HG03066 (cell line): Measurements from ENCODE around the gene C17orf50.
A peak's percentile ranks its signal among the peaks of the same experiment; 100 is the strongest.

Experiments used
- ATAC-seq: cut with Tn5 transposase; IDR thresholded peaks from one replicate; pipeline ENCODE4 v1.9.1; 2021; ENCODE audit warnings: low read depth; ENCODE audit not compliant: unreplicated experiment

C17orf50 gene

DNA sequence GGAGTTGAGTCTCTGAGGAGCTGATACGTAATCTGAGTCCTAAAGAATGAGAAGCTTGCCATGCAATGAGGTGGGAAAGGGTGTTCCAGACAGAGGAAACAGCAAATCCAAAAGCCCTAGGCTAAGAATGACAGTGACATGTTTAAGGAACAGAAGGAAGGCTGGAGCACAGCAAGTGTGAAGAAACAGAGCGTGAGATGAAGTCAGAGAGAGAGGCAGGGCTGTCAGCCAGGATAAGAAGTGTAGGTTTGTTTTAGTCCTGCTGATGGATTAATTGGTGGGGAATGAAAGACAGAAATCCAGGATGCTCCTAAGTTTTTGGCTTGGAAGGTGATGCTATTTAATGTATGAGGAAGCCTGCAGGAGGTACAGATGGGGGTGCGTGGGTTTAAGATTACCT is 20.3 kb downstream of the C17orf50 start:
- no peak for ATAC-seq

DNA sequence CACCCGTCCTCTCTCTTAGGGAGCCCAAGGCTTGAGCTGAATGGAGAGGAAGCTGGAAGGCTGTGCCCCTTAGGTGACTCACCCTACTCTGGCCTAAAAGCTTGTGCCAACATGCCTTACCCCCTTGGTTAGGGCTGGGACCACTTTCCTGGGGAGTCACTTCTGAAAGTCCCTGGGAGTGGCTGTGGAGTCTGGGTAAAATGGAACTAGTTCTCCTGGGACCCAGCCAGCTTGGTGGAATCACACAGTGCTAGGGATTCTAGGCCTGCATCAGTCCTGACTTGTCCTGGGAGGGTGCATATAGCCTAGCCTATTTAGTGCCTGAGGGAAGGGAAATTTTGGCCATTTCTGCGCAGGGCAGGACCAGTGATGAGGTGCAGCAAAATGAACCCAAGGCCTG is 24.2 kb downstream of the C17orf50 start:
- ATAC-seq = no peak

DNA sequence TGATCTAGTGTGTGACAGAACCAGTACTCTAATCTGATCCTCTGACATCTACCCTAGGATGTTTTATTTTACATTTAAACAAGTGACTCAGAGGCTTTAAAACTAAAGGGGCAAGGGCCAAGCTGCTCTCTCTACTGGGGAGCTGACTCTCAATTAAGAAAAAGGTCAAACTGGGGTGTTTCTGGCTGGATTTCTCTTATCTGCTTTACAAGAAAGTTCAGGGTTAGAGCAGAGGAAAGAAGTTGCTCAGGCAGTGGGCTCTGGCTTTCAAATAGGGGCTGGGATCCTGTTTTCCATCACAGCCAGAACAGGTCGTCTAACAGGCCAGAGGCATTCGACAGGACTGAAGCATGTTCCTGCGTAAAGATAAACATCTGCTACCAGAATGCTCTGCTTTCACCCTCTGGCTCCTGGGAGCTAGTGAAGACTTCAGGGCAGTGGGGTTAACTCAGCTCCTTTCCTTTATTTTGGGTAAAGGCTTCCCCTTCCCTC is 26.3 kb downstream of the C17orf50 start:
- ATAC-seq = no peak

DNA sequence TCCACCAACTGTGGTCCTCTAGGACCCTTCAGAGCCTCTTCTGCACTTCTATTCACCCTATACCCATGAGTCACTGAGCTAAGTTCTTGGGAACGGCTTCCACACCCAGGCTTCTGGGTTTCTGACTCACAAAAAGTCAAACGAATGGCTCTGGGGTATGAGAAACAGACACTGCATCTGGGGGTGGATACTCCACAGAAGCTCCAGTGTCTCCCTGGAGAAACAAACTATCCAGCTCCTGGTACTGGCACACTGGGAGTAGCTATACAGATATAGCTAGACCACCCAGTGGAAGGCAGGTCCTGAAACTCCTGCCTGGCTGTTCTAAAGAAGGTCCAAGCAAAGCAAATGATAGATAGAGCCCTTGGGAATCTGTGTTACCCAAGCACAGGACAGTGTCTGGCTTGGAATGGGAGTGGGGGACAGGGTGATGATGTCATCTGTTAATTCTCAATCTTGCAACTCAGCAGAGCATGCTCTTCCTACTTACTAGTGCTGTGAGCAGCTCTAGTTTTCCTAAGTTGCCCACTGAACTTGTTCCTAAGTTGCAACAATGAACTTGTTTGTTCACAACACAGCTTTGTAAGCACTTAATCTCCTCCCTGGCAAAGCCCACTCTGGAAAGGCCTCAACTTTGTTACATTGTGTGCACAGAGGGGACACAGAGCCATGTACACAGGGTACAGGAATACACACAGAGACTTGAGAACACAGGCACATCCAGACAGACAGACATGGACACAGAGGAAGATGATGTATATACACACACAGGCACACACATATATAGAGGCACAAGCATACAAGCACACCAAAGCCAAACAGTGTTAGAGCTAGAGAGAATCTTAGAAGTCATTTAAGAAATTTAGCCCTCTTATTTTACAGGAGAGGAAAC is 28.0 kb downstream of the C17orf50 start:
- ATAC-seq = no peak

DNA sequence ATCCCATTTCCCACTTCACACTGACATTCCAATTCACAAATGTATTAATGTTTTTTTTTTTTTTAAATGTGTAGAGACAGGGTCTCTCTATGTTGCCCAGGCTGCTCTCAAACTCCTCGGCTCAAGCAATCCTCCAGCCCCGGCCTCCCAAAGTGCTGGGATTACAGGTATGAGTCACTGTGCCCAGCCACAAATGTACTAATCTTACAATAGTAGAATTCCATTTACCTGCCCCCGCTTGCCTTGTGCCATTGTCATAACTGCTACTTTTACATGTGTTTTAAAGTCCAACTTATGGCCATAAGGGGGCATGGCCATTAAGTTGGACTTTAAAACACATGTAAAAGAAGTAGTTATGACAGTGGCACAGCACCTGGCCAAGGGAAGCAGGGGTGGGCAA is 30.2 kb downstream of the C17orf50 start:
- no peak for ATAC-seq

DNA sequence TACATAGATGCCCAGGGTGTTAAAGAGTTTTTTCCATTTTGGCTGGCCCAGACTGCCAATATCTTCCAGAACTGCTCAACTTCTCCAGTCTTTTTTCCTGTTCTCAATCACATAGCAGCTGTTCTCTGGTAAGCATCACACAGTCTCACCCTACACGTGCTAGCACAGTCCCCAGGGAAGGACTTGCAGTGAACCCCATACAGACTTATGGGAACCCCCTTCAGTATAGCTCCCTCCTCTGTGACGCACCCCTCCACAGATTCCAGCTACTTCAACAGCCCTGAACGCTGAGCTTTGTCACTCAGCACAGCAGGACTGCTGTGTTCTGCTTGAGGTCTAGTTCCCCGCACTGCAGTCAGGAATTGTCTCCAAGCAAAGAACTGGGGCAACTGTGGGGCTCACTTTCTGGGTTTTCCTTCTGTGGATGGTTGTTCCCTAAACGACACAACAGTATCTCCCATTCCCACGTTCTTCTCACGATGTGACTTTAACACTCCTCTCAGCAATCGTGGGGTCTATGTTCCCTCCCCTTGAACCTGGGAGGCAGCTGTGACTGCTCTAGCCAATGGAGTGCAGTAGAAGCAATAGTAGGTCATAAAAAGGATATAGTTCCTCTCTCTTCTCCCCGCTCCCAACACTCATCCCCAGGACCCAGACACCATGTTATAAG is 31.1 kb downstream of the C17orf50 start:
- ATAC-seq = no peak

DNA sequence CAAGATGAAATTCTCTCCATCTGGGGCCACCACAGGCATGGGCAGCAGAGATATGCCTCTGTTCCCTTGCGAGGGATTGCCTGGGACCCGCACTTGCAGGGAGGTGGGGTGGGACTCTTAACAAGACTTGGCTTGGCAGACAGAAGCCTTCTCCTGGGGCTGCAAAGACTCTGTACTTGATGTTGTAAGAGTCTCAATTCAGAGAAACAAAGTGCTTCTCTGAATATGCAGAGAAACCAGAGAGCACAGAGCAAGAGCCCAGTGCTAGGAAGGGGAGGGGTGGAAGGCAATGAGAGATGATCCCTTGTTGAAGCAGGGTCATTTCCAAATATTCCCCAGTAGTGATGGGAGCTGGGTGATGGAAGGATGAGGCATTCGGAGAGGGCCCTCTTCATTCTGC is 32.6 kb downstream of the C17orf50 start:
- ATAC-seq = no peak

DNA sequence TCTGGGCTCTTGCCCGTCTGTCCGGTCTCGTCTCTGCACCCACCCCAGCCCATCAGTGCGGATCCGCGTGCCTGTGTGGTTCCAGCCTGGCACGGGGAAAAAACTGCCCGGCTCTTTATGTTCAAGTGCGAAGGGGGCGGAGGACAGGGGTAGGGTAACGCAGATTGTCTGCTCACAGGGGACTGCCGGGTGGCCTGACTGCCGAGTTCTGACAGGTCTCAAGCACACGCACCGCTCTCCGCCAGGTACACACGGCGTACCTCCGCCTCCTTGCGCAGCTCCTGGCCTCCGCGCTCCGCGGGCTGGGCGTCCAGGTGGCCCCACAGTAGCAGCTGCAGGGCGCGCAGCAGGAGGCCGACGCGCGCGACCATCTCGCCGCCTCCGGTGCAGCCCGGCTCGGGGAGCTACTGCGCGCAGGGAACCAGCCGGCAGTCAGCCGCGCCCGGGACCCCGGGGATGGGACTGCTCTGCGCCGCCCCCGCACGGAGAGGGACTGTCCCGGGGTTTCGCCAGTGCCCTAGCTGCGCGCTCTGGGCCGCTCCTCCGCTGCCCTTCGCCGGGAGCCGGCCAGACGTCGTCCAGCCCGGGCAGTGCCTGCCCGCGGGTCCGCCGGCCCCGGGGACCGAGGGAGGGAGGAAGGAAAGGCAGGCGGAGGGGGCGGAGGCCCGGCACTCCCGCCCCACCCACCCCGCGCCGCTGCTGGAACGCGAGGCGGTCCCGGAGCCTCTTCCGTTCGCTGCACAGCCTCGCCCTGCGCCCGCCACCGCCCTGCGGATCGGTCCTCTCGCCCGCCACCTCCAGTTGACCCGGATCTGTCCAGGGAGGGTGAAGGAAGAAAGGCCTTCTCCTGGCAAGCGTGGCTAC is 34.6 kb downstream of the C17orf50 start, which contains the start of gene MMP28:
Gene MMP28 (minus strand): TSS at position 635 of the 864 bp plus-strand sequence. CDS start 264 bp downstream, at position 371.
- no peak for ATAC-seq

DNA sequence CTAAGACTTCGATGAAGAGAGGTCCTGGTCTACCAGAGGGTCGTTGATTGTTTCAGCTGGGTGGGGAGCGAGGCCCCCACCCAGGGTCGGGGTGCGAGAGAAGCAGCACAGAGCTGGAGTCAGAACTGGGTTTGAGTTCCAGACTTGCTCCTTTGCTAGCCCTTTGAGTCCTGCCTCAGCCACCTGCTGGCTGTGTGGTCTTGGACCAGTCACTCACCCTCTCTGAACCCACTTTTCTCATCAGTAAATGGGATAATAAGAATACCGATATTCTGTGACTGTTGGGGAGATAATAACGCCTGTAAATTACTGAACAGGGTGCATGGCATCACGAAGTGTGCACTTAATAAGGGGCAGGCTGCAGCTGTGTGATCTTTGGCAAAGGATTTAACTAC is 35.2 kb downstream of the C17orf50 start:
- no peak for ATAC-seq

DNA sequence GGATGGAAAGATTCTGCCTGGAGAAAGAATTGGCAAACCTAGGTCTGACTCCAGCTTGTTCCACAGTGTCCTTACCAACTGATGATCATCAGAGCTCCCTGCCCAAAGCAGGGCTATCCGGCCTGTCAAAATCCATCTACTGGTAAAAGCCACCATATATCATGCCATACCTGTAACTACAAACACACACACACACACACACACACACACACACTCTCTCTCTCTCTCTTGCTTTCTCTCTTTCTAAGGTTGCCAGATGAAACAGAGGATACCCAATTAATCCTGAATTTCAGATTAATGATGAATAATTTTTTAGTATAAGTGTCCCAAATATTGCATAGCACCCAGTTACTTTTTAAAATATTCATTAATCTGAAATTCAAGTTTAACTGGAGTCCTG is 36.3 kb downstream of the C17orf50 start:
- no peak for ATAC-seq

DNA sequence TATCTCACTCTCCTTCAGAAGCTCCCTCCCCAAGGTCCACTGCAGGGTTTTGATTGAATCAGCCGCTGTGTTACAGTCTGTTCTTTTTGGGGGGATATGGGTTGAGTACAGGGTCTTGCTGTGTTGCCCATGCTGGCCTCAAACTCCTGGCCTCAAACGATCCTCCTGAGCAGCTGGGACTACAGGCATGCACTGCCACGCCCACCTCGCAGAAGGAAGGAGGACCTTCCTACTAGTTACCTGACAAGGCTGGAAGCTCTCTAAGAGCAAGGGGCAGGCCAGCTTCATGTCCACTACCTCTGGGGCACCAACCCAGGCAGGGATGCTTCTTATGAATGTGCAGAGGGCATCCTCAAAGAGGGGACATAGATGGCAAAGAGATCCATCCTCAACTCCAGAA is 36.7 kb downstream of the C17orf50 start:
- no peak for ATAC-seq

DNA sequence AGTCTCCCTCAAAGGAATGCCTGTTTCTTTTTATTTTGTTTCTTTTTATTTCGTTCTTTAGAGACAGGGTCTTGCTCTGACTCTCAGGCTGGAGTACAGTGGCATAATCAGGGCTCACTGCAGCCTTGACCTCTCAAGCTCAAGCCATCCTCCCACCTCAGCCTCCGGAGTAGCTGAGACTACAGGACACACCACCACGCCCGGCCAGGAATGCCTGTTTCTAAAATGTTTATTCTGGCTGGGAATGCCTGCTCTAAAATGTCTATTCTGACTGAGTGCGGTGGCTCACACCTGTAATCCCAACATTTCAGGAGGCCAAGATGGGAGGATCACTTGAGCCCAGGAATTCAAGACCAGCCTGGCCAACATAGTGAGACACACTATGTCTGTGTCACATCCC is 37.2 kb downstream of the C17orf50 start:
- no peak for ATAC-seq

DNA sequence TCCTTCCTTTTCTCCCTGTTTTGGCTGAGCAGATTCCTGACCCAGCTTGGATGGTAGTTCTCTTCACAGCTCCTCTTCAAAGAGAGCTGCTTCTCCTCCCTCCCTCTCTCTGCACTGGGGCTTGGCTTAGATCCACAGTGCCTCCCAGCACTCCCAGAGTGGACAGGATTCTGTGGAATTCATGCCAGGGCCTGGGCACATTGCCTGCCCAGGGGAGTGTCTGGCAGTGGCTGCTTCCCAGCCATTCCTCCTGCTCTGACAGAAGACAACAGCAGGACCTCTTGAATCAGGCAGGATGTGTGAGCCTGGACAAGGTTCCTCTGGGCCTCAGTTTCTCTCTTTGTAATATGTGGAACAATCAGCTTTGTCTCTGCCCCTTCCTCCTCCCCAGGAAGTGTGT is 39.3 kb downstream of the C17orf50 start:
- ATAC-seq = no peak

DNA sequence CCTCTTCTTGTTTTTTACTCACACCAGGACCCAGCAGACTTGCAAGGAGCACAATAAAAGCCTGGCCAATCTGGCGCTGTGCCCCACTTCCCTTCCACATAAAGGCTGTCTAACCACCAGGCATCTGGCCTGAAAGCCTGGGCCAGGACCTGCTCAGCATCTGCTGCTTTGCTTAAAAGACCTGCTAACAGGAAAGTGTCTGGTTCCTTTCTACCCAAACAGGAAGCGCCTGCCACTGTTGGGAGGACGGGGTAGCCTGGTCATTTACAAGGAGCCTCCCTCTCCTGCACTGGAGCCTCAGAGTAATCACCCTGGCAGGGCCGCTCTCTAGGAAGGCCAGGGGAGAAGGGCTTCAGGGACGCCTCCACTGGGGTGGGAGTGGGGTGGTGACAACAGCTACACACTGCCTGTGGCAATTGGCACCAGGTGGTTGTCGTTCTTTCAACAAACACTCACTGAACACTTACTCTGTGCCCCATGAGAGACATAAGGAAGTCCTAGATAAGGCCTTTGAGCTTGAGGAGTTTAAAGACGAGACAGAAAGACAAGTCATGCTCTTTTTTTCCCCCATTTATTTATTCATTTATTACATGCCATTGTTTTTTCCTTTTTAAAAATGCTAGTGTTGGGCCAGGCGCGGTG is 41.0 kb downstream of the C17orf50 start:
- no peak for ATAC-seq

DNA sequence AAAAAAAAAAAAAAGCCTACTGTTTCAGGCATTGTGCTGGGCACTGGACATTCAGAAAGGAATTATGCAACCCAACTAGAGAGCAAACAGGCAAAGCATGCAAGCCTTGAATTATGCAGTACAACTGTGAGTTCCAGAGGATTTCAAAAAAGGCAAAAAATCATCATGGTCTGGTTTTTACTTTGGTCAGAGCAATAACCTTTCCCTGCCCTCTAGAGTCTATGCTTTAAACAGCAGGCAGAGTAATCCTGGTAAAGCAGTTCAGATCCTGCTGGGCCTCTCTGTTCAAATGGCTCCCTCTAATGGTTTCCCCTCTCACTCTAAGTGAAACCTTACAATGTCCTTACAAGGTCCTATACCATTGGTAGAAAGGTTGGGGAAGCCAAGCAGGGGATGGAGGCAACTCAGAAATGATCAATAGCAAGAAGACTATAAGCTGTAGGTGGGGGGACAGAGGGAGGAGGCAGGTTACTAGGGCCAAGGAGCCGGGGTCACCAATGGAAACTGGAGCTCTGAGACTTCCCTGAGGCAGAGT is 44.0 kb downstream of the C17orf50 start:
- no peak for ATAC-seq

DNA sequence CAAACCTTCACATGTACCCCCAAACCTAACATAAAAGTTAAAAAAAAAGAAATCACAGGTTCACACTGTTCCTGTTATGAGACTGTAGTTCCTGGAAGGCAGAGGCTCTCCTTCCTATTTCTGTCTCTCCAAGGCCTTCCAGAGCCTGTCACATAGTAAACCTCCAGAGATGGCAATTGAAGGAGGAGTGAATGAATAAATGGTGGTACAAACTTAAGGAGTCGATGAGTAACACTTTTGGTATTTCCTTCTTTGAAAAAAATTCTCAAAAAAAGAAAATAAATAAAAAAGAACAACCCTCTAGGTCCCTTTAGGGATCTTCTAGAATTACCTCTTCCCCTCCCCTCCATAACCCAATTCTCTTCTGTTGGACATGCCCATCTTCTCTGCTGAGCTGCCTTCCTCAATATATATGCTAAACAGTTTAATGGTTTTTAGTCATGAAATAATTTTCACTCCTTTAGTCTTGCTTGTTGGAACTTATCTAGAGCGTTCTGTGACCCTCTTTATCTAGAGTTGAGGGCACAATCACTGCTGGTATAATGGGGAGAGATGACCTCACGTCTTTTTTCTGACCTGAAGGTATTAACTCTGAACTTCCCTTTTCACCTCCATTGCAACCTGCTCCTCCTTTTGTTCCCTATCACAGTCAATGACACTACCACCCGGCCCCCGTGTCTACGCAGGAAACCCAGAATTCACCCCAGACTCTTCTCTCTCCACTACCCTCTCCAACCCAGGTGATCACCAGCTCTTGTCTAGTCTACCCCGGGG is 46.9 kb downstream of the C17orf50 start:
- ATAC-seq = no peak

DNA sequence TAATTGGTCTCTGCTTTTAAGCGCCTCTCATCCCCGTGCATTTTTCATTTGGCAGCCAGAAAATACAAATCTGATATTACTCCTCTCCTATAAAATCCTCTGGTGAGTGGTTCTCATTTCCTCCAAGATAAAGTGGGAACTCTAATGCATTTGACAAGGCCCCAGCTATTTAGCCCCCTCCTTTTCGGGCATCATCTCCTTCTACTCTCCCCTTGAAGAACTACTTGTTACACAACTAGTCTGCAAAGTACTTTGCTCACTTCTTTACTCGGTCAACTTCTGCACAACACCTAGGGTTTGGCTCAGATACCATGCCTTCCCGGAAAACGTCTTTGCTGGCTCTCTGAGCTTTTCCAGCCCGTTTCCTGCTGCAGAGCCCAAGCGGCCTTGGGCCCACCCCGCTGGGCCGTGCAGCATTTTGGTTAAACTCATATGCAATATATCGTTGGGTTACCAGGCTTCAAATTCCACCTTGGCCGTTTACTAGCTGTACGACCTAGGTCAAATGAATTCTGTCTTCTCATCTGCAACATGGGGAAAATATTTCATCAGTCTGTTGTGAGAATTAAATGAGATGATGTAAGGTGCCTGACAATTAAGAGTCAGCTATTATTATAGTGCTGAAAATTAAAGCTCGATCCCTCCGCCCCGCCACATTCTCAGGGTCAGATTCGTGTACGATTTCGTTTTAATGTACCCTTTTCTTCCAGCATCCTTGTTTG is 47.7 kb downstream of the C17orf50 start:
- ATAC-seq = no peak

DNA sequence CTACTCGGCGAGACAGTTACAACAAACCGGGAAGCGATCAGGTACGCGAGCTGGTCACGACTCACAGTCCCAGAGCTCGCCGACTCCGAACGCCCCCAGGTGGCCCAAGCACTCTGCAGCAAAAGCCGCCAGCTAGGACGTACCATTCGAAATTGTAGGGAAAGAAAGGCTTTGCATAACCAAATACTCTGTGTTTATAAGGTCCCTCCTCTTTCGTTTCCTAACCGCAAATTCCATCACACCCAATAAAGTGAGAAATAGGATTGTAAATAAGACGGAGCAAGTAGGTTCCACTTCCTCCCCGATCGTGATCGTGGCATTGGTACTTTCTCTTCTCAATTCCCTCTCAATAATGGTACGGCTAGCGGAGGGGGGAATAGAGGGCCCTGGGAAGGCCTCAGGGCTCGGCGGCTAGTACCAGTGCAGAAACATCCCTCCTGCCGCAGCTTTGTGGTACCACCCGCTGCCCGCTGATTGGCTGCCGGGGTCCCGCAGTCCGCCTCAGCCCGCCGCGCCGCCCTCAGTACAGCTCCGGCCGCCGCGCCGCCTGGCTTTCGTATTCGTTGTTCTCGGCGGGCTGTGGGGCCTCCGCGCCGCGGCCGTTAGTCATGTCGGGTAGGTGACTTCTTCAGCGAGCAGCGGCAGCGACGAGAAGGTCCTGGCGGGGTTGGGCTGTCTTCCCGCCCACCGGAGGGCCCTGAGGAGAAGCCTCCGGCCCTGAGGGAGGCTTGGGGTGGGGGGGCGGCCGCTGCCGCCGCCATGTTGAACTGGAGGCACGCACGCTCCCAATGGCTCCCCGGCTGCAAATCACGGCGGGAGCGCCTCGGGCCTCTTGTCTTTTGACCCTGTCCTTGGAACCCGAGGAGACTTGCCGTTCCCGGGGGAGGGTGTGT is 48.5 kb downstream of the C17orf50 start, which contains the start of gene TAF15:
Gene TAF15 (plus strand): TSS at position 523 of the 893 bp plus-strand sequence. CDS start 86 bp downstream, at position 609.
- peak; percentile 94 for ATAC-seq
